Measurements from ENCODE around the gene MEIS1.

MEIS1 gene

GRCh38 chr2:66517772-66518171, 82.8 kb downstream of the MEIS1 start:
- DNase-seq = no peak

GRCh38 chr2:66519264-66519843, 84.4 kb downstream of the MEIS1 start:
- no peak for DNase-seq

- no peak for DNase-seq
Observed at GRCh38 chr2:66521291-66521922, 86.5 kb downstream of the MEIS1 start.

GRCh38 chr2:66522611-66523376, 87.9 kb downstream of the MEIS1 start:
- DNase-seq = no peak

GRCh38 chr2:66523377-66523969, 88.5 kb downstream of the MEIS1 start:
- no peak for DNase-seq

GRCh38 chr2:66523990-66524389, 89.1 kb downstream of the MEIS1 start:
- DNase-seq = no peak

- DNase-seq = no peak
Observed at GRCh38 chr2:66525606-66526005, 90.7 kb downstream of the MEIS1 start.

- no peak for DNase-seq
Observed at GRCh38 chr2:66526180-66526579, 91.3 kb downstream of the MEIS1 start.

- no peak for DNase-seq
Observed at GRCh38 chr2:66528974-66529724, 94.2 kb downstream of the MEIS1 start.

GRCh38 chr2:66530651-66531050, 95.7 kb downstream of the MEIS1 start:
- DNase-seq = no peak

- DNase-seq = no peak
Observed at GRCh38 chr2:66531155-66531554, 96.2 kb downstream of the MEIS1 start.

GRCh38 chr2:66531567-66531966, 96.6 kb downstream of the MEIS1 start:
- DNase-seq = no peak

GRCh38 chr2:66532972-66533868, 98.3 kb downstream of the MEIS1 start:
- DNase-seq = no peak

- no peak for DNase-seq
Observed at GRCh38 chr2:66534461-66534860, 99.5 kb downstream of the MEIS1 start.

- DNase-seq = no peak
Observed at GRCh38 chr2:66535574-66536289, 100.8 kb downstream of the MEIS1 start.

- no peak for DNase-seq
Observed at GRCh38 chr2:66536290-66536673, 101.4 kb downstream of the MEIS1 start.

GRCh38 chr2:66536997-66537396, 102.1 kb downstream of the MEIS1 start:
- no peak for DNase-seq

GRCh38 chr2:66538291-66538690, 103.4 kb downstream of the MEIS1 start:
- no peak for DNase-seq

- no peak for DNase-seq
Observed at GRCh38 chr2:66539452-66539851, 104.5 kb downstream of the MEIS1 start.

- no peak for DNase-seq
Observed at GRCh38 chr2:66541646-66542045, 106.7 kb downstream of the MEIS1 start.

GRCh38 chr2:66543257-66543767, 108.4 kb downstream of the MEIS1 start:
- DNase-seq = no peak
